IPS DF 19.7 (cell line): ENCODE results near the gene ADAMTSL1.
"Not testable (repeated sequence)": the region's sequence is repeated elsewhere in the genome, so short reads cannot be mapped to it uniquely, and the experiment has no call there.

Experiments used
- DNase-seq: peaks from one replicate; pipeline ENCODE4 v3.0.0-alpha.2; 2013; ENCODE audit warnings: low read depth, low spot score

Gene ADAMTSL1

DNA sequence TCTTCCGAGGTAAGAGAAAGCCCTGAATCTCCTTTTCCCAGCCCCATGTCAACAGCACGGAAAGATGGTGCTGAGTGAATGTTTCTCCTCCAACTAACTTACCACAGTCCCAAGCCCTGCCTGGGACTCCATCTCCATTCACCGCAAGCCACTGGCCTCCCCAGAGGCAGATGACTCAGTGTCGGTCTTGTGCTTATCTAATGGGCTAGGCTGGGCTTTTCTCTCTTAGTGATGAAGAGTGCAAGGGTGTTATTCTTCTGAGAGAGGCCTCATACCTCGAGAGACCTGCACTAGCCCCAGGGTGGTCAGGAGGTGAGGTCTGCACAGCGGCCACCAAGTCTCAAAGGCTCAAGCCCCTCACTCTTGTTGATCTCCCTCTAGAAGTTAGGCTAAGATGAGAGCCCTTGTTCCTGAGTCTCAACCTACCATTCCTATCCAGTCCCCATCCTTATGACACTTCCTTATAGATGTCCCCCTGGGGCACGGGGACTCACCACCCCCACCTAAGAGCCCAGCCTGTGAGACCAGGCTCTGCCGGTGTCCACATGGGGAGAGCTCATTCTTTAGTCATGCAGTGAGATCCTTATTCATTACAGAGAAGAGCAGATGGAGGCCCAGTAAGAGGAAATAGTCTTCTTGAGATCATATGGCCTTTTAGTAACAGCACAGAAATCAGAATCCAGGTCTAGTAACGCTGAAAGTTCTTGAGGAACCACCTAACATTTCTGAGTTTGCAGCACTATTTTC lies 432.1 kb downstream of the ADAMTSL1 start:
- DNase-seq, result no peak

DNA sequence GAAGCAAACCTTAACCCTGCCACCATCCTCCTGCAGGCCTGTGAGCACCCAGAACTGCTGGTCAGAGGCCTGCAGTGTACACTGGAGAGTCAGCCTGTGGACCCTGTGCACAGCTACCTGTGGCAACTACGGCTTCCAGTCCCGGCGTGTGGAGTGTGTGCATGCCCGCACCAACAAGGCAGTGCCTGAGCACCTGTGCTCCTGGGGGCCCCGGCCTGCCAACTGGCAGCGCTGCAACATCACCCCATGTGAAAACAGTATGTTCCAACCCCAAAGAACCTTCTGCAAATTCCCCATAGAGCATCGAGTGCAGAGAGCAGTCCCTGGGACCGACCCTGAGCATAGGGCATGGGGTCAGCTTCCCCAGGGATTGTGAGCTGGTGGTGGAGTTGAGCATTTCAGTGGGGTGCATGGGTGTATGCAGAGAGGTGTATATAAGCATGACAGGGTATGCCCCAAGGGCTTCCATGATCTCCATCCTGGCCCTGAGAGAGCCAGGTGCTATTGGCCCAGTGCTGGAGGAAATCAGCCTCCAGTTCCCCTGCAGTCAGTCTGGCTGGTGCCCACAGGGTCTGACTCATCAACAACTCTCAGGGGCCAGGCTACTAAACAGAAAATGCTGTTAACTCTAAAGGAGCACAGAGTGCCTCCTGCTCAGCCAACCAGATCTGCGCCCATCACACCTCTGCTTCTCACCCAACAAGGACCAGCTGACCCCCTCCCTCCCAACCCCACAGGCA lies 432.9 kb downstream of the ADAMTSL1 start:
- DNase-seq, result no peak

DNA sequence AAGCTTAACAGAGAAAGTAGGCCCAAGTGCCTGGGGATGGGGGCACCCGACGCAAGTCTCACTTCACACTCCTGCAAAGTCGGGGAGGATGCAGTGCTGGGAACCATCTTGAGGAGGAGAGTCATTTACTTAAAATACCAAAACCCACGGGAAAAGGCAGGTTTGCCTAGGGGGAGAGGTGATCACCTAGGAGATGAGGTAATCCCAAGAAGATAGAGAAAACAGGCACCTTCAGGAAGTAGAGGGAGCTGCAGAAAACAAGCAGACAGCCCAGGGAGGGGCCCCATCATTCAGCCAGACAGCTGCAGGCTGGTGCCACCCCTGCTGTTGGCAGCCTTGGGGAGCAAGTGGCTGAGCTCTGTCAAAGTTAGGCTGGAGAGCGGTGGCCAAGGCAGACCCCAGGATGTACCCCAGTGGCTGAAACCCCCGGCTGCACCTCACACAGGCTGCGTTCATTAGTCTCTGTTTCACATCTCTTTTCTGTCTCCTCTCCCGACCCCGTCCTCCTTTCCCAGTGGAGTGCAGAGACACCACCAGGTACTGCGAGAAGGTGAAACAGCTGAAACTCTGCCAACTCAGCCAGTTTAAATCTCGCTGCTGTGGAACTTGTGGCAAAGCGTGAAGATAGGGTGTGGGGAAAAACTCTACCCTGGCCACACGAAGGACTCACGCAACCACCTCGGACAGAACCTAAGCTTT lies 434.1 kb downstream of the ADAMTSL1 start:
- DNase-seq, result no peak

DNA sequence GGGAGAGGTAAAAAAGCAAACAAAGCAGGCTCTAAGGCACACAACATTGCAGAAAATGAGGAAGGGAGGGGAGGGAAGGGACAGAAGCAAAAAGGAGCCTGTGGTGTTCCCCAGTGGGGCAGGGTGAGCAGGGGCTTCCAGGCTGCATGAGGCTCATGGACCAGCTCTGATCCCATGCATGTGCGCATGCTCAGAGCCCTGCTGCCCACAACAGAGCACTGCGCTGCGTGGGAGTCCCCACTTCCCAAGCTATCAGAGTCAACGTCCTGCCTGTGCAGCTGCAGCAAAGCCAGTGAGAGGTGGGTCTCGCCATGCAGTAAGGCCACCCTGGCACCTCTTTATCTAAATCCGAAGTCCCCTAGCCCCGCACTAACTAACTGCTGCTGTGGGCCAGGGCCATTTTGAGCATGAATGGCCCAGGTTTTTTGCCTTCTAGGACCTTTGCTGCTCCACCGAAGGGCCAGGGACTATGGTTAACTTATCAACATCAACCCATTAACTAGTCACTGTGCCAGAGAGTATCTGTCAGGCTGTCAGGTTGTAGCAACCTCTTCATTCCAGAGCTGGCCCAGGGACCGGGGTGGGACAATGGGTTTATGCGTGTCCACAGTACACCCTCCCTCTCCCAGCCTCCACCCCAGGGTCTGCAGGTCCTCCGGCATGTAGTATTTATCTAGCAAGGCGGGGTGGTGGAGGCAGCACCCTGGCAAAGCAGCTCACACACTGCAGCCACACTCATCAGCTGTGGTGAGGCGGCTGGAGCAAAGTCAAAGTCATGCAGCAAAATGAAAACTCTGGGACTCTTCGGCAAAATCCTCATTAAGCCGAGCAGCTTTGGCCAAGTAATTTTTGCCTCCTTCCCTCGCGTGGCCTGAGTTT lies 435.4 kb downstream of the ADAMTSL1 start:
- DNase-seq, result no peak

DNA sequence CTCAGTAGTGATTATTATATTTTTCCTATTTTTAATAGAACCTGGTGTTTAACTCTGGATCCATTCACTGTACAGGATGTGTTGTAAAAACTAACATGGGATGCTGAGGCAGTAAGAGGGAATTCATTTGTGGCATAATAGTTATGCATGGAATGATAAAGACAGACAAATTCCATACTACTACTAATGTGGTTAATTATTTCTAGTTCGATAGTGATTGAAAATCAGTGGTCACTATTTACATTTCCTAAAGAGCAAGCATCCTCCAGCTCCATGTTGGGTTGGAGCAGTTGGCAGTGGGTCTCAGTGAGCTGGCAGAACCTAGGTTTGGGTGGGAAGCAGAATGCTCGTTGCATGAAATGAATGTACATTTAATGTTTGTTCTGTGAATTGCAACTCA lies 436.5 kb downstream of the ADAMTSL1 start:
- no peak for DNase-seq

DNA sequence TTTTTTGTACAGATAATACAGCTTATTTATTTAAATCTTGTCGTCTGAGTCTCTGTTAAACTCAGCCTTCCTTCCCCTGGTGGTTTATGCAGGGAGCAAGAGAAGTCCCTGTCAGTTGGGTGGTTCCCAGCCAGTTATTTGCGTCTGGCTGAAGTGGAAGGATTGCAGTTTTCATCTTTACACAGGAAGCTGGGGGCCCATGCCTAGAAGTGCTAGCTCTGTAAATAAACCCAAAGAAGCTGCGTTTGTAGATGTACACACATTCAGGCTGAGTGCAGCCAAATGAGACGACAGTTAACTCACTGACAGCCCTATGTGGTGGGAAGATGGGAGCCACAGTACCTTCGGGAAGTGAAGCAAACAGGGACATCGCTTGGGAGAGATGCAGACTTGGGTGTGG lies 437.0 kb downstream of the ADAMTSL1 start:
- DNase-seq, result no peak

DNA sequence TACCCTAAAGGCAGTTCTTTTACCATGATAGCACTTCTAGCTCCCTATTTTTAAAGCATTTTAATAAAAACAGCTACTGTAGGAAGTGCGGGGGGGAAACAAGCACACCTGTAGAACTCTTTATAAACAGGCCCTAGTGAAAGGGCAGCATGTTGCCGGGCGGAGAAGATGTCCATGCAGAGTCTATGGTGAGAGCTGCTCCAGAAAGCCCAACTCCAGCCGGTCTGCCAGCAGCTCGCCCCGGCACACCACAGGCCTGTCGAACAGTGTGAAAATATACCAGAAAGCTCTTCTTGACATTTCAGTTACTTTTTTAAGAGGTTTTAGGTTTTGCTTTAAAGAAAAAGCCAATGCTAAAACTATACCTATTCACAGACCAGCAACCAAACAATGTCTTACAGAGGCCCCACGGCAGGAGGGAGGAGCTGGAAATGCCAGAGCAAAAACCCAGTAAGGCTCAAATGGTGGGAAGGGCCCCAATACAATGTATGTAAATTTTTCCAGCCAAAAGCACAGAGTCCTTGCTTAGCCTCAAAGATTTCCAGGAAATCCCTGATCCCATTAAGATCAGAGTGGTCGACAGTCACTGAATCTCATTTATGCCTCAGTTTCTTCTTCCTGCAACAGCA lies 437.9 kb downstream of the ADAMTSL1 start:
- no peak for DNase-seq

DNA sequence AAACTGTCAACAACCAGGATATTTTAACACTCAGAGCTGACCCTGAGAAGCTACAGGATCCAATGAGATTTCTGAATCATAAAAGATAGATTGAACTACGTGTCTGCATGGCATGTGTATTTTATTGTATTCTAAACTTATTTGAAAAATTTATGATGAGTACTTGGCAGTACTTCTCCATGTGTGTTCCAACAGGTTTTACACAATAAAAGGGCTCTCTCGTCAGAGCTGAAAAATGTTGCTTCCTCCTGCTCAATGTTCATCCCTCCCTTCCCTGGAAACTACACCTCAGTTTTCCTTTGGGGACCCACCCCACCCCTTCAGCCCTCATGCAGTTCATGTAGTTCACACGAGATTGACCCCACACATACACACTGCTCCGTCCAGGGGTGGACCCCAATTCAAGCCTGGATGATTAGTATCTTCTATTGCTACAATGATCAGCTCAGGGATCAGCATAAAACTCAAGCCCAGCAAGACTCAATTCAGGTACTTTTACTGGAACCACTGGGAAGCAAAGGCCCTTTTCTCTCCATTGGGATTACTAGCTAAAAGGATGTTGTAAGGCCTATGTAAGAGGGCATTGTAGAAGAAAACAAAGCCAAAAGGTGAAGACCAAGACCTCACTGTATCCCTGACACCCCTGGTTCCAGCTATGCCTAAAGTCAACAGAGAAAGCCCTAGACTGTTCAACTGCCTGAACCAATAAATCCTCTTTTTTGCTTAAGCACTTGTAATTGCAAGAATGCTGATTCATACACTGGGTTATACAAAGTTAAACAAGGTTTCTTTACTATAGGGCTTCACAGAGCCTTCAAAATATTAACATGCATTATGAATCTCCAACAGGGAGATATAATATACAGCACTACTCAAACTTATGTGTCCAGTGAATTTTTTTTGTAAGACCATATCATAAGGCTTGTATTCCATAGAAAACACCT lies 446.5 kb downstream of the ADAMTSL1 start:
- no peak for DNase-seq

DNA sequence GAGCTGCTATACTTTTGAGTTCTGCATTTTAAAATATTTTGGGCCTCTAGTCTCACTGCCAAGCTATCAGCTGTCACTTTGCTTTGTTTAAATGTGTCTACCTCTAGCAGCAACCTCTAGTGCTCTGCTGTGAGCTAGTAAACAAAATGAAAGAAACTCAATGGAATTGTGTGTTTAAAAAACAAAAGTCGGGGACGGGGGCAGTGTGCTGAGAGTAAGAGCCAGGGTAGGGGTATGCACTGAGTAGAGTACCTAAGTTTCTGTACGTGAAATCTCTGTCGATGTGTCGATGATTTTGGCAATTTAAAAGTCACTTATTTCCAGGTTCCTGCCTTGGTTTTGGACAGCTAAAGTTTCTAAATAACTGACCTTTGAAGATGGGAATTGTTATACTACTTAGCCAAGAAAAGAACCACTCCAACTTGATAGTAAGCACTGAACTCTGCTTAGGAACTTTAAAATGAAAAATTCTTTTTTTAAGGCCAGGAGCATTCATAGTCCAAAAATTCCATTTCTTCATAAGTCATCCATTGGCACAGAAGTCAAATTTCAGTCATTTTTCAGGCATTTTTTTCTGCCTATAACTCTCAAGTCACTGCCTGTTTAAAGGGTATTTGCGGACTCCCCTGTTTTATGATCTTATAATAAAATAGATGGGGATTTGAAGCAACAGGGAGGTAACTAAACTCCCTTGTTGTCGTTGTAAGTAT lies 447.6 kb downstream of the ADAMTSL1 start:
- DNase-seq, result no peak

DNA sequence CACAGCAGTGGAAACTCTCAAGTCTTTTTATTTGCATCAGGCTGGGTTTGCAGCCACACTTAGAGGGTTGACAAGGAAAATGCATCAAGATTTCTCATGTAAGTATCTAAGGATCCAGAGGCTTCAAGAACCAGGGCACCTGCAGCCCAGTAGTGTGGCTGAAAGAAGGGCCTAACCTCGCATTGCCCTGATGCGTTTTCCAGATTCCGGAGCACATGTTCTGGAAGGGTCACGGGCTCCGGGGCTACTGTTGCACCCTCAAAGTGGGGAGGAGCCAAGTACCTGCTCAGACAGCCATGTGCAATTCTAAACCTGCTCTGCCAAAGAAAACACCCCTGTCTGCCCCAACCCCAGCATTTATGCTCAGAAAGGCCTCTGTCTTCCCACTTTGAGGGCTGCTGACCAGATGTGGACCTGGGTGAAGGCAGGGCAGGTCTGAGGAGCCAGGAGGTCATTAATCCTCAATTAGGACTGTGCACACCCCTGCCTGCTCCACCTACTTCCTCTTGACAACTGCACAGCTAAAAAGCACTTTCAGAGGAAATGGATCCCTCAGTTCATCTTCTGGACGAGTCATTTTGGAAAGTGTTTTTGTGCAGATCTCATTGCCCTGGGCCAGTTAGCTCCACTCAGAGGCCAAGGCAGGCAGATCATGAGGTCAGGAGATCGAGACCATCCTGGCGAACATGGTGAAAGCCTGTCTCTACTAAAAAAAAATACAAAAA lies 448.4 kb downstream of the ADAMTSL1 start:
- no peak for DNase-seq

DNA sequence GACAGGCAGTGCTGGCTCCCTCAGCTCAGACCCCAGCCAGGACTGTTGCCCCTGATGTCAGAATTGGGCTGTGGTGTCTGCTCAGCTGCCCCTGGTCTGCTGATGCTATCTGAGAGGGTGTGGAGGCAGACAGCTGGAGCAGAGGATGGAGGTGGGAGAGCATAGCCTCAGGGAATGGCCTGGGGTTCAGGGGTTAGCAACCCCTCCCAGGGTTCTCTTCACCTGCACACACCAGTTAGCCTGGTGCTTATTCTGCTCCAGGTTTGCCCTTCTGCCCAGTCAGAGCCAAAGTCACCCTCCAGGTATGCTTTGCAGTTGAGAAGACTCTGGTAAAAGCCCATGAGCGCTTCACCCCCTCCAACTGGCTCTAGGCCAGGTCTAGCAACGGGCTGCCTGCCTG lies 449.2 kb downstream of the ADAMTSL1 start:
- DNase-seq, result no peak

DNA sequence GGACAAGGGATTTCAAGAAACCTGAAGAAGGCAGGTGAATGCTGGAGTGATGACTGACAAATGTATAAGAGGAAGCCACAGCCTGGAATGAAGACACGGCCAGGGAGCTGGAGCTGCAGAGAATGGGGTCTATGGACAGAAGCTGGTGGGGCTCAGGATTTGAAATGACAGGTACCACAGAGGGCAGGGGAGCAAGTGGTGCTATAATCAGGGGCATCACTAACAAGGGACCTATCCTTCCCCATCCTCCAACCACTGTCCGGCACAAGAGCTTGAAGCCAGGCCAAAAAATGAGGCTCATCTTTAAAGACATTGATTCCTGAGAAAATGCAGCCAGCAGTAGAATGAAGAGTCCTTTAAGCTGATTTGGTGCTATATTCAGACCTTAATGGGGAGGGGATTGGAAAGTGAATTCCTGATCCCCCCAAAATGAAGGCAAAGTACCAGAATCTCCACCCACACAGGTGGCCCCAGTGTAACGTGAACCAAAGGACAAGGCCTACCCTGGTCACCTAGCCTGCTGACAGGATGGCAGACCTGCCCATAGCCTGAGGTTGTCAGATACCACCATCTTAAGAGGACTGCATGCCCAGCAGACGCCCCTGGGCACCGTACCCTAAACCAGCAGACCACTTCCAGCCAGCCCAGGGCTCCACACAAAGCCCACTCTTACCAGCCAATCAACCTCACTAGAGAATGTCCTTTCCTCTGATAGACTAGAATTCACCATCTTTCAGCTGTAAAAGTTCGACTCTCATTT lies 449.9 kb downstream of the ADAMTSL1 start:
- DNase-seq, result no peak

DNA sequence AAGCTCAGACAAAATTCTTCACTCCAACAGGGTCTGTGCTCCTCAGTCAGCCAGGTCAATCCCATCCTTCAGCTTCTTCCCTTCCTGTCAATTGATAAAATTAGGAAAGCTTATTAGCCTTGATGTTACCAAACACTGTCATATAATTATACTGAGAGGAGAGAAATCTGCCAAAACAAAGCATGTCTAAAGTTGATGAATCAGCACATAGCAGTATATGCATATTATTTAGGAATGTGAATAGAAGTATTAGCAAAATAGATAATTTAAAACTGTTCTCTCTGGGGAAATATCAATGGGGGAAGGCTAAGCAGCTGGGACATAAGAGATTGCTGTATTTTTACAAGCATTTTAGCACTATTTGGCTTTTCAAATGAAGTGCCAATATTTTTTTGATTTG lies 451.9 kb downstream of the ADAMTSL1 start:
- DNase-seq, result no peak

DNA sequence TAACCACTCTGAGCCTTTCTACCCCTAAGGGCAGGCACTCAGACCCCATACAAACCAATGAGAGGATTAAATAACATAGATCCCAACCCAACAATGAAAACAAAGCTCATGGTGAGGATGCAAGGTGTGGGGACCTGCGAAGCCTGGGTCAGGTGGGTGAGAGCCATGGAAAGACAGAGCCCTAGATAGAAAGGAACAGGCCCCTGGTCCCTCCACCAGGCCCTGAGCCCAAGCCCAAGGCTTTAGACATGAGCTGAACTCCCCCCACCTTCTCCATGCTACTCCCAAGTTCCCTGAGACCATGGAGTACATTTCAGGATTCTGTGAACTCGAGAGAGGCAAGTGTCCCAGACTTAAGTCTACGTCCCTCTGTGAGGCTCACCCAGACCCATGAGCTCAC lies 452.6 kb downstream of the ADAMTSL1 start:
- no peak for DNase-seq

DNA sequence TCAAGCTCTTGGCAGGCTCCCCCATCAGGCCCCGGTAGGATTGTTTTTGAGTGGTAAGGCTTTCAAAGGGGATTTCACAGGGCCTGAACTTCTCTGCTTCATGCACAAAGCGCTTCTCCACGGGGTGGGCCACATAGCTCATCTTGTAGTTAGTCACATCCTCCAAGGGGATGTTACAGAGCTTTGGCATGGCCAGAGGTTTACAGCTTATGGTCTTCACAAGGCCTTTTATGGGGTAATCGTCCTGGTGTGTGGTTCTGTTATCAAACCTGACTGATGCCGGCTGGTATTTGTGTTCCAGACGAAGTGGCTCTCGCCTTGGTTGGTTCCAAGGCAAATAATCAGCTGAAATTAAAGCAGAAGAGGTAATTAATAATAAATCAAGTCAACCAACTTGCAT lies 454.8 kb downstream of the ADAMTSL1 start:
- DNase-seq, result no peak

DNA sequence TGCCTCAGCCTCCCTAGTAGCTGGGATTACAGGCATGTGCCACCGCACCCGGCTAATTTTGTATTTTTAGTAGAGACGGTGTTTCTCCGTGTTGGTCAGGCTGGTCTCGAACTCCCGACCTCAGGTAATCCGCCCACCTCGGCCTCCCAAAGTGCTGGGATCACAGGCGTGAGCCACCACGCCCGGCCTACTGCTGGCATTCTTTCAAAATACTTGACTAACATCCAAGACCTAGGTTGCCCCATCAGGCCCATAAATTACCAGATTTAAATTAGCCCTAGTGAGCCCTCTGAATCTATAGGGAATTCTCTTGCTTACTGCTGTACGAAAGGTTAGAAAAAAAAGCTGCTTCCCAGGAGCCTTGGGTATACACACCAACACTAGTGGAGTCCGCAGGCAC lies 456.7 kb downstream of the ADAMTSL1 start:
- DNase-seq, result not testable (repeated sequence)

DNA sequence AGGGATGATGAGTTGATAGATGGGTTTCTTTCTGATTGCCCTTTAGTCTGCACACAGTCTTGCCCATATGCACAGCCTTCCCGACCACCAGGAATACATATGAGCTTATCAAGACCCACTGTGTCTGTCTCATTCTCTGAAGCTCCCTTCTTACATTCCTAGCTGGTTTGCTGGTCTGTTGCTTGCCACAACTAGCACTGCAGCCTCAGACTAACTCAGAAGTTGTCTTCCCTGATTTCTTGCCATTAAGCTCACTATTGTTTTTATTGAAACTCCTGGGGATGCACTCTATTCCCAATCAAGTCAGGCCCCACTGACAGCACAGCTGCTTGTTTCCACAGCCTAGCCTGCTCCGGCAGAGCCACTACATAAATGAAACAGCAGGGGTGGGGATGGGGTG lies 461.6 kb downstream of the ADAMTSL1 start:
- DNase-seq, result no peak
